T follicular helper cell (primary cell): ENCODE results near the gene PTPRT.

Experiments
- DNase-seq: peaks from one replicate; pipeline ENCODE4 v3.0.0-alpha.2; 2020; ENCODE audit warnings: low read depth
- total RNA-seq, 2 experiments: gene quantifications; one replicate each; lab custom pipeline; 2026; lab: John Stamatoyannopoulos, UW

Gene PTPRT
- 0 reads per million in 2 experiments for total RNA-seq

DNA sequence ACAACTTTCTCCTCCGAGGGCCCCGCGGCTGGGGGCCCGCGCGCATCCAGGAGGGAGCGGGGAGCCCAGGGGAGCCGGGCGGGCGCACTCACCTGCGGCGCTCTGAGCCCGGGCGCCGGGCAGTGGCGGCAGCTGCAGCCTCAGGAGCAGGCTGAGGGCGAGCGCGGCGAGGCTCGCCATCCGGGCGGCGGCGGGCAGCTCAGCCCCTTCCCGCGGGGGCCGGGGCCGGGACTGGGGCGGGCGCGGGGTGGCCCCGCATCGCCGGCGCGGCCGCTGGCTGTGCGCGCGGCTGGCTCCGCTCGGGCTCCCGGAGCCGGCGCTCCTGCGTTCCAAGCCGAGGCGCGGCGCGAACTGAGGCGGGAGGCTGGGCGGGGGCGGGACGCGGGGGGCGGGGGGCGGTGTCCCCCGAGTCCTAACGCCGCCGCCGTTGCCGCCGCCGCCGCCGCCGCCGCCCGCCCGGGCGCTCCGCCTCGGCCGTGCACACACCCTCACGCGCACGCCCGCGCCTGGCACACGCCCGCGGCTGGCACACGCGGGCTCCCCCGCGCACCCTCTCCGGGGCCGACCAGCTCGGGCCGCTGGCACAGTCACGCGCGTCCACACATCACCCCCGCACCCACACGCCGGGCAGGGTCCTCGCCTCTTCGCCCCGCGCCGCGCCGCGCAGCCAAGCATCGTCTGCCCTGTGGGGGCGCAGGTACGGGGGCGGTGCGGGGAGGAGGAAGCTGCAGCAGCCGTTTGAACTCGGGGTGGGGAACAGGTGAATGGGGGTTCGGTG lies at the start of gene PTPRT:
Gene PTPRT (minus strand): TSS at position 353 of the 778 bp plus-strand sequence. CDS start 173 bp downstream, at position 180.
- DNase-seq: no peak

DNA sequence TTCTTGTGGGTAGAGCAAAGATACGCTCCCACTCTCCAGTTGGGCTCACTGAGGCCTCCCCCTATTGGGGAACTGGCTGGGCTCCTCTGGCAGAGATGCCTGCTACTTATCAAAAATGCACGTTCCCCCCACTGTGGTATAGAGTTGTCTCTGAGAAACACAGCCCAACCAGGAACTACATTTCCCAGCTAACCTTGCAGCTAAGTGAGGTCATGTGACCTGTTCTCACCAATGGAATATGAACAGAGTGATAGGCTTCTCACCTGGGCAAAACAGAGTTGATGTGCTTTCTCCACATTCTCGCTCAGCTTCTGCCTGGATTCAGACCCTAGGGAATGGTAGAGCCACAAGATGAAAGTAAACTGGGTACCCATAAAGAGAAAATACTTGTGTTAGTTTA lies 49.1 kb upstream of the PTPRT start:
- DNase-seq: no peak

DNA sequence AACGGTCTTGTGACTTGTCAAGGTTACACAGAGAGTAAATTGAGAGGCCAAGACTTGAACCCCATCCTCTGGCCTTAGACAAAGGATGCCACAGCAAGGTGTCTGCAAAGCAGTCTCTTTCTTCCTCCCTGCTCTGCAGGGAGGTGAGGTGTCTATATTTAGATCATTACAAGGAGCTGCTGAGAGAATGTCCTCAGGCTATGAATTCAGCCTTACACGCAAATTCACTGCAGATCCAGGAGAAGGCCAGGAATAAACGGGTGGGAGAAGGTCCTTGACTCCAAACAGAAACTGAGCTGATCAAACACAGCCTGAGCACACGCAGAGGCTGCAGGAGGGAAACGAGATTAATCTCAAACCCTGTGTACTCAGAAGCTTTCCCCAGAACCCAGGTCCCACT lies 48.6 kb upstream of the PTPRT start:
- DNase-seq: no peak

DNA sequence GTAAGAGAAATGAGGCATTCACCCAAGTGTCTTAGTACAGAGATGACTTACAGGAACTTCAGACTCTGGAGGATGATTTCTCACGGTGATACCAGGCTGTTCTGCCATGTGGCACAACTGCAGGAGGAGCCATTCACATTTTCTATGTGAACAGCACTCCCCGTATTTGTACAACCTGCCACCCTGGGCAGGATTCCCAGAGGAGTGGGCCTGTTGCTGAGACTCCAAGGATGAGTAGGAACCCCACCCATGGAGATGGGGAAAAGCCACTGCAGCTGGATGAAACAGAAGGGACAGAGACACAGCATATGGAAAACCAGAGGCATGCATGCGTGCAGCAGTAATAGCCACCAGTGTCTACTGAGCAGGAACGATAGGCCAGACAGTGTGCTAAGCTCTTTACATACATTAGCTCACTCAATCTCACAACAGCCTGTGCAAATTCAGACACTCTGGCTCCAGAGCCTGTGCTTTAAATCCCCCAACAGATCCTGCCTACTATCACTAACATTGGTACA lies 48.0 kb upstream of the PTPRT start:
- no peak for DNase-seq

DNA sequence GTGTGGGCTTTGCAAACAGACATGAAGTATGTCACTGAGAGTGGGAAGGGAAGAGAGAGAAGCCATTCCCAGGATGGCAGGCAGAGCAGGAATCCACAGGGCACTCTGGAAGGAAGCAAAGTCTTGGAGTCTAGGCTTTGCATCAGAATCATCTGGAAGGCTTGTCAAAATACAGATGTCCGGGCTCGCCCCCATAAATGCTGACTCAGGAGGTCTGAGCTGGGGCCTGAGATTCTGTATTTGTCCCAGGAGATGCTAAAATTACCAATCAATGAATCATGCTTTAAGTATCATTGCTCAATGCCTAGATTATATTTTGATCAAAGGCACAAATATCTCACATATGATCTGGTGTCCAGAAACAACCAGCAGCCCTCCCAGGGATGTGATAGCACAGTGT lies 46.3 kb upstream of the PTPRT start:
- DNase-seq: no peak

DNA sequence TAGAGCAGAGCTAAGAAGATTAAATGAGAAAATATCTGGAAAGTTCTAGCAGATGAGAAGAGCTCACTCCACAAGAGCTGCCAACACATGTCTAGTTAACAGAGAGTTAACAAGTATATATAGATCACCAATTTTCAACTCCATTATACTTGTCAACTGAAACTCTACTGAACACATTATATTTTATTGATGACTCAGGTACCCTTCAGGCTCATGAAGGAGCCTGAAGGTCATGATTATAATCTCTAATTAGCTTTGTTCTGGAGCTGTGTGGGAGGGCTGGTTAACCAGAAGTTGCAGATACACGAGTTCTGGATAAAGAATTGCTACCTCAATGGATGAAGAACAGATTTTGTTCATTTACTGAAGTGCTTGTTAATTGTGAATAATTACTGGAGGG lies 42.1 kb upstream of the PTPRT start:
- DNase-seq: no peak

DNA sequence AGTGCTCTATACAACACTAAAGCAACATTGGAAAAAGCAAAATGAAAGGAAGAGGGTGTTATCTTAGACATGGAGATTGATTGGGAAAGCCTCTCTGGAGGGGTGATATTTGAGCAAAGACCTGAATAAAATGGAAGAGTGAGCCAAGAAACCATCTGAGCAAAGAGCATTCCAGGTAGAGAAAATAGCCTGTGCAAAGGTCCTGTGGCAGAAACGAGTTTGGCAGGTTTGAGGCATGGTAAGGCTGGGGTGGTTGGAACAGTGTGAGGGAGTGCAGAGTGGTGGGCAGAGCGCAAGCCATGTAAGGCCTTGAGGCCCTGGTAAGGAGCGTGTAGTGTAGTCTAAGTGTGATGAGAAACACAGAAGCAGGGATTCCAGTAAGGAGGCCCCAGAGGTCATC lies 40.0 kb upstream of the PTPRT start:
- no peak for DNase-seq

DNA sequence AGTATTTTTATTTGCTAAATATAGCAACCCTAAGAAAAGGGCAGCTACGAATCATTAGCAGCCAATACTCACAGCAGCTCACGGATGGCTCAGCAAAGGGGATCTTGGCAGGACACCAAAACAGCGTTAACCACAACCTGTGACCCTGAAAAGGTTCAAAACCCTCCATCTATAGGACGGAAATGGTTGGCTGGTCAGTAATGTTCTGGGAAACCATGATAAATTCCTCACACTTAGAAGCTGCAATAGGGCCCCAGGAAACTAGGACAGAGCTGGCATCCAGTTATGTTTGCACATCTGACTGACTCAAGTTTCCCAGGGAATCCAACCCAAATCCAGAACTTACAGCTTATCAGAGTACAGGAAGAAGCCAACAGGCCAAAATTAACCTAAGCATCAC lies 30.9 kb upstream of the PTPRT start:
- DNase-seq: no peak

- no peak for DNase-seq
These were observed 21.2 kb upstream of the PTPRT start for GRCh38 chr20:43210901-43211300.

GRCh38 chr20:43209831-43210230 lies 20.1 kb upstream of the PTPRT start:
- no peak for DNase-seq

DNA sequence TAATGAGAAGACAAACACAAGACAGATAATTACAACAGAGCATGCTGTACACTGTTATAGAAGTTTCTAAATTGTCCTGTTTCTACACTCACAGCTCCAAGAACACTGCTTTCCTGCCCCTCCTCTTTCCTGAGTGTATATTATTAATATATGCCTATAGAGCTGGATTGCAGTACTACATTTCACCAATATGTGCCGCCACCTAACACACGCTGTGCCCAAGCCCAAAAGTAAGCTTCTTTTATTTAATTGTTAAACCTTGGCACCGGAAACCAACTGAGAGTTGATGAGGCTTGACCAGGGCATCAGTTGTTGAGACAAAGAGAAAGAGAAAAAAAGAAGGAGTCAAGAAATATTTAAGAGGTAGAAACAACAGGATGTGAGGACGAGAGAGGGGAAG lies 16.0 kb upstream of the PTPRT start:
- DNase-seq: no peak

DNA sequence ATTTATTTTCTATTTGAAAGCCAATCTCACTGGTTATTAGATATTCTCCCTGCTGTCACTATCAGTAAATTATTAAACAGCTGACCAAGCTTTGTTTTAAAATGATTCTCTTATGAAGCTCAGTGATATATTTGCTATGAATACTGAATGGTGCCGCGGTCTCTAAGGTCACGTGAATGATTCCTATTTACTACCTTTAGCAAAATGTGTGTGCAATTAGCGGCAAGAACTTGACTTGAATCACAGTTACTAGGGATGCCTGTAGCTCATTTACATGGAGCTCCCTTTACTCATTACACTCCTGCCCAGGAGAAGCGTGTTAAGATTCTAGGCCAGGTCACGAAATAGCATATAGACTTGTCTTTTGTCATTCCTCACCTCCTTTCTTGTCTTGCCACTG lies 12.4 kb upstream of the PTPRT start:
- no peak for DNase-seq

- no peak for DNase-seq
These were observed 8.9 kb upstream of the PTPRT start for GRCh38 chr20:43198607-43199006.

DNA sequence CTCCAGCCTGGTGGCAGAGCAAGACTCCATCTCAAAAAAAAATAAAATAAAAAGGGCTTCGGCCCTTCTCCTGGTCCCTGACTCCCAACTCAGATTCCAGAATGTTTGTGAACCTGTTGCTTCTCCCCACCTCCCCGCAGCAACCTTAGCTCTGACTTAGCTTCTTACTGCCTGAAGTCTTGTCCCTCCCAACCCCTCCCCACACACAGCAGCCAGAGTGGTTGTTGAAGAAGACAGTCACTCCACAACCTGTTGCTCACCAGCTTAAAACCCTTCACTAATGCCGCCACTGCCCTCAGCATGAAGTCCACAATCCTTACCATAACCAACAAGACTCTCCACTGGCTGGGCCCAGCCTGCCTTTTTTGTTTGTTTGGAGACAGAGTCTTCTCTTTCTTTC lies 6.5 kb upstream of the PTPRT start:
- no peak for DNase-seq

DNA sequence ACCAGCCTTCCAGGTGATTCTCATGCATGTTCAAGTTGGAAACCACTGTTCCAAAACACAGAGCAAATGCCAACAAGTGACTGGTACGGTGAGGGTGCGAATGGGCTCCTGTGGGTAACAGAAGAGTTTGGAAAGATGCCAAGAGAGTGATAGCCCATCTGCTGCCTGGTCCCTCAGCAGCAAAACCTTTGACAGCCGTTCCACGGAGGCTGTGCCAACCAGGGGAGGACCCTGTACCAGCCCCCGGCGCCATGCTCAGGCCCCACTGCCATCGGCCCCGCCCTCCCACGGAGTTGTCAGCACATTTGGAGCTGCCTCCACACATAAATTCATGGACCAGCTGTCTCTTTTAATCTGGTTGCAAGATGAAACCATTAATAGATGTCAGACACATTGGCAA lies 4.4 kb upstream of the PTPRT start:
- DNase-seq: no peak

DNA sequence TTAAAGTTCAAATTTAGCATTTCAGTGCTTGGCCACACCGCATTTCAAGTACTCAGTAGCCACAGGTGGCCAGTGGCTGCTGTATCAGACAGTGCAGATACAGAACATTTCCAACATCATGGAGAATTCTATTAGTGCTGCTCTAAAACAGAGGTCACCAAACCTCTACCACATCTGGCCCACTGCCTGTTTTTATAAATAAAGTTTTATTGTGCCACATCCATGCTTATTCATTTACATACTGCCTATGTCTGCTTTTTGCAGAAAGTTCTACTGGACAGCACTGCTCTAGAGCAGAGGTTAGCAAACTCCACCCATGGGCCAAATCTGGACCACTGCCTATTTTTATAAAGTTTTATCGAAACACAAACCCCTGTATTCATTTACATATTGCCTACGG lies 3.7 kb upstream of the PTPRT start:
- DNase-seq: no peak

GRCh38 chr20:43191946-43192863 lies 2.5 kb upstream of the PTPRT start:
- no peak for DNase-seq

DNA sequence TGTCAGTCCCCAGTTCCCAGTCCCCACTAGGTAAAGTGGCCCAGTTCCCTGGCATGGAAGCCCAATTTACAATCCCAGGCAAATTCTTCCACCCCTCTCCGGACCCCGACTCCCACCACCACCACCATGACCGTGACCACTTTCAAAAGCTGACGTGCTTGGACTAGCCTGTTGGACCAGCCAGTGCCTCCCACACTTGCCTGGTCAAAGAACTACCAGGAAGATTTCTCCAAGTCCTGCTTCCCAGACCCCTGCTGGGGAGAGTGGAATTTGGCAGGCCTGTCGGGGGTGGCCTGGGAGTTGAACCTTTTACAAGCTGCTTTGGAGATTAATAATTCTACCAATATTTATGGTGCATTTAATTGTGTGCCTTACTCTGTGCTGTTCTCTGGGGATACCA lies 1.4 kb upstream of the PTPRT start:
- no peak for DNase-seq

DNA sequence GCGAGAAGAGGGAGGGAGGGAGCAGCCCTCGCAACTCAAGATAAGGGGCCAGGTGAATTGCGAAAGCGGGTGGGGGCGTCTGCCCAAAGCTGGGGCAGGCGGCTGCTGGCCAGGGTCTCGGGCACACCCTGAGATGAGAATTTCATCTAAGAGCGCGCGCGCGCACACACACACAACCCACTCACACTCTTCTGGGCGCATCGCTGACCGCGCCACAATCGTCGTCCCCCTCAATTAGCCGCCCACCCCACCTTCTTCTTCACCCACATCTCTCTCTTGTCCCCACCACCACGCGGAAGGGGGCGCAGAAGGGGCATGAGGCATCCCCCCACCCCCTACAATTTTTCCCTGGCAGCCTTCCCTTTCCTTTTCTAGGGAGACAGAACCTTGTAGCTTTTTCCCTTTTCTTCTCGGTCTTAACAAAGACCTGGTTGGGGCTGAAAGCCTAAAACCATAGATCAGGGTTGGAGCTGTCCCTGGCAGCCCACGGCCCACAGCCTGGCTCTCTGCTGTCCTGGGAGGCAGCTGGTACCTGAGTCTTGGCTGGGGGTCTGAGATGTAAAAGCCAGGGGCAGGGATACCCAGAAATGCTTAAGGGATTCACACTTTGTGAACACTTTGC lies 737 bp upstream of the PTPRT start:
- DNase-seq: no peak

GRCh38 chr20:43188861-43189553 lies 699 bp downstream of the PTPRT start:
- no peak for DNase-seq

- no peak for DNase-seq
These were observed 1.5 kb downstream of the PTPRT start for GRCh38 chr20:43188234-43188653.
